HG03025 (cell line): Measurements from ENCODE around the gene CYB5R4.

ENCODE experiments used
- ATAC-seq: cut with Tn5 transposase; IDR thresholded peaks from one replicate; pipeline ENCODE4 v1.9.1; 2021; ENCODE audit warnings: mild to moderate bottlenecking, moderate library complexity; ENCODE audit not compliant: unreplicated experiment, low FRiP score

CYB5R4 gene

GRCh38 chr6:83859410-83860358, at the start of gene CYB5R4:
Gene CYB5R4 (plus strand): TSS chr6:83859689. CDS start chr6:83859783, 94 bp downstream.
- ATAC-seq, result peak; percentile 99

- no peak for ATAC-seq
These were observed 46.9 kb upstream of the CYB5R4 start for GRCh38 chr6:83812595-83812994.

- ATAC-seq, result no peak
These were observed 43.7 kb upstream of the CYB5R4 start for GRCh38 chr6:83815631-83816272.

GRCh38 chr6:83822629-83823169, 36.8 kb upstream of the CYB5R4 start:
- no peak for ATAC-seq

- no peak for ATAC-seq
These were observed 35.1 kb upstream of the CYB5R4 start for GRCh38 chr6:83824388-83824801.

GRCh38 chr6:83824831-83825230, 34.7 kb upstream of the CYB5R4 start:
- no peak for ATAC-seq

GRCh38 chr6:83827050-83827449, 32.4 kb upstream of the CYB5R4 start:
- no peak for ATAC-seq

GRCh38 chr6:83838727-83839126, 20.8 kb upstream of the CYB5R4 start:
- no peak for ATAC-seq

GRCh38 chr6:83844170-83844569, 15.3 kb upstream of the CYB5R4 start:
- no peak for ATAC-seq

GRCh38 chr6:83846291-83846690, 13.2 kb upstream of the CYB5R4 start:
- ATAC-seq, result no peak

GRCh38 chr6:83847179-83847578, 12.3 kb upstream of the CYB5R4 start:
- peak; percentile 63 for ATAC-seq

GRCh38 chr6:83849127-83849526, 10.4 kb upstream of the CYB5R4 start:
- no peak for ATAC-seq

- no peak for ATAC-seq
These were observed 9.9 kb upstream of the CYB5R4 start for GRCh38 chr6:83849610-83850009.

- ATAC-seq, result no peak
These were observed 6.8 kb upstream of the CYB5R4 start for GRCh38 chr6:83852528-83853177.

- ATAC-seq, result no peak
These were observed 6.1 kb upstream of the CYB5R4 start, which contains the start of gene RIPPLY2 for GRCh38 chr6:83853178-83854000. Gene RIPPLY2 (plus strand): TSS chr6:83853360. CDS start chr6:83853417, 57 bp downstream.

GRCh38 chr6:83854001-83854501, 5.4 kb upstream of the CYB5R4 start:
- no peak for ATAC-seq

- ATAC-seq, result no peak
These were observed 4.7 kb upstream of the CYB5R4 start for GRCh38 chr6:83854766-83855165.

- ATAC-seq, result no peak
These were observed 868 bp downstream of the CYB5R4 start for GRCh38 chr6:83860359-83860755.

- no peak for ATAC-seq
These were observed 1.4 kb downstream of the CYB5R4 start for GRCh38 chr6:83860782-83861495.
